Gastroesophageal sphincter (tissue), 3 donors: Measurements from ENCODE around the gene THSD7A.

Experiments used
- CTCF ChIP-seq, 4 experiments: fragments of 200-600 bp in 2 of 4; fragments of 450-650 bp in 2 of 4; sonication (generic) in 1 of 4; IDR thresholded peaks; one replicate each; pipeline ENCODE4 v1.5.1; 2017 to 2019; ENCODE audit warnings: antibody characterized with exemption in 4 of 4, mild to moderate bottlenecking in 2 of 4, moderate library complexity in 2 of 4
- POLR2A ChIP-seq, 2 donors: fragments of 450-650 bp; IDR thresholded peaks; one replicate each; pipeline ENCODE4 v1.6.1; 2017; ENCODE audit warnings: antibody characterized with exemption in 2 of 2, mild to moderate bottlenecking in 2 of 2, moderate library complexity in 1 of 2
- POLR2AphosphoS5 ChIP-seq: sonication (generic); formaldehyde crosslinking; IDR thresholded peaks from one replicate; pipeline ENCODE4 v1.6.1; 2017; ENCODE audit warnings: antibody characterized with exemption

- TF ChIP-seq CTCF (IDR thresholded peaks at IDR 0.05) (no peak), POLR2A (IDR thresholded peaks at IDR 0.05) (no peak), POLR2AphosphoS5 (no peak)
Measured at GRCh38 chr7:11403781-11404180, 428.2 kb downstream of the THSD7A start.
